GM12872 (cell line): ENCODE results near the gene GPC1.

Experiments
- TF ChIP-seq, protein P1 (sequence below): IDR thresholded peaks from 3 replicates; pipeline ENCODE4 v1.5.1; 2011; ENCODE audit warnings: low read depth, mild to moderate bottlenecking, low read length, moderate library complexity; ENCODE audit not compliant: insufficient read depth

The GPC1 gene

DNA sequence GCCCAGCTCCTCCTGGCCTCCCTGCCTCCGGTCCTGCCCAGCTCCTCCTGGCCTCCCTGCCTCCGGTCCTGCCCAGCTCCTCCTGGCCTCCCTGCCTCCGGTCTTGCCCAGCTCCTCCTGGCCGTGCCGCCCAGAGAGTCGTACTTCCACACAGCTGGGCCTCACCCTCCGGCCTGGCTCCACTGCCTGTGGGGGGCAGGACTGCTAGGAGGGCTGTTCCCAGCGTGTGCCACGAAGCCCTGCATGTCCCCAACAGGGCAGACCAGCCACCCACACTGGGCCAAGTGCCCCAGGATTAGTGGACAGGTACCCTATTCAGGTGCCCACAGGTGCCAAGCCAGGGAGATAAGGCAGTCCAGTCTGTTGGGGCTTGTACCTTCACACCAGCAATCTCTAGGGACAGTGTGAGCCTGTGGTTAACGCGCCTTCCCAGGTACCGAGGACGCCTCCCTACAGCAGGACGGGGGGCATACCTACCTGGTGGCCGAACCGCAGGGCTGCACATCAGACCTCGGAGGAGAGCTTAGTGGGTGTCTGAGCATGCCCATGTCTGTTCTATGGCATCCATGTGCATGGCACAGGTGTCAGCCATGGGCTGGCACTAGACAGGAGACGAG lies 5.3 kb downstream of the GPC1 start:
- TF ChIP-seq, protein P1, sequence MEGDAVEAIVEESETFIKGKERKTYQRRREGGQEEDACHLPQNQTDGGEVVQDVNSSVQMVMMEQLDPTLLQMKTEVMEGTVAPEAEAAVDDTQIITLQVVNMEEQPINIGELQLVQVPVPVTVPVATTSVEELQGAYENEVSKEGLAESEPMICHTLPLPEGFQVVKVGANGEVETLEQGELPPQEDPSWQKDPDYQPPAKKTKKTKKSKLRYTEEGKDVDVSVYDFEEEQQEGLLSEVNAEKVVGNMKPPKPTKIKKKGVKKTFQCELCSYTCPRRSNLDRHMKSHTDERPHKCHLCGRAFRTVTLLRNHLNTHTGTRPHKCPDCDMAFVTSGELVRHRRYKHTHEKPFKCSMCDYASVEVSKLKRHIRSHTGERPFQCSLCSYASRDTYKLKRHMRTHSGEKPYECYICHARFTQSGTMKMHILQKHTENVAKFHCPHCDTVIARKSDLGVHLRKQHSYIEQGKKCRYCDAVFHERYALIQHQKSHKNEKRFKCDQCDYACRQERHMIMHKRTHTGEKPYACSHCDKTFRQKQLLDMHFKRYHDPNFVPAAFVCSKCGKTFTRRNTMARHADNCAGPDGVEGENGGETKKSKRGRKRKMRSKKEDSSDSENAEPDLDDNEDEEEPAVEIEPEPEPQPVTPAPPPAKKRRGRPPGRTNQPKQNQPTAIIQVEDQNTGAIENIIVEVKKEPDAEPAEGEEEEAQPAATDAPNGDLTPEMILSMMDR = no peak

DNA sequence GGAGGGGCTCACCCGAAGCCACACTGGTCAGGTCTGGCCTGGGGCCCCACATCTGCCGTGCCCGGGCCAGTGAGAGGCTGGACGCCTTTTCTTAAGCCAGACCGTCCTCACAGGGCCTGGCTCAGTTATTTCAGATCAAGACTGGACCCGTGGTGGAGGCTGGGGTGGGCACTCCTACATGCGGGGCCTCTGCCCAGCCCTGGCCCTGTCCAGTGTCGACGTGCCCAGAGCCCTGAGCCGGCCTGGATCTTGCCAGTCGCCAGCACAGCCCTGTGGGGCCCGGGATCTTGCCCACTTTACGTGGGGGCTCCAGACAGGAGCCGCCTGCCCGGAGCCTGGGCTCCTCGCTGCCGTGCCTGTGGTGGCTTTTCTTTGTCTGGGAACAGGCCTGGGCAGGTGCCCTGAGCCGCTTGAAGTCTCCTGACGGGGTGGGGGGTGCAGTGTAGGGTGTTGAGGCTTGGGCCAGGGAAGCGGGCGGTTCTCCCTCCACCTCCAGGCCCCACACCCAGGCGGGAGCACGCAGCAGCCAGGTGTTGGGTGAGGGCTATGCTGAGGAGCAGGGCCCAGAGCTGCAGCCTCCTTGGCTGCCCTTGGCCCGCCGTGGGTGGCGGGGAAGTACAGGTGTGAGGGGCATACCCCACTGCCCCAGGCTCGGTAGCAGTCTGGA lies 6.0 kb downstream of the GPC1 start:
- TF ChIP-seq, protein P1 = no peak

DNA sequence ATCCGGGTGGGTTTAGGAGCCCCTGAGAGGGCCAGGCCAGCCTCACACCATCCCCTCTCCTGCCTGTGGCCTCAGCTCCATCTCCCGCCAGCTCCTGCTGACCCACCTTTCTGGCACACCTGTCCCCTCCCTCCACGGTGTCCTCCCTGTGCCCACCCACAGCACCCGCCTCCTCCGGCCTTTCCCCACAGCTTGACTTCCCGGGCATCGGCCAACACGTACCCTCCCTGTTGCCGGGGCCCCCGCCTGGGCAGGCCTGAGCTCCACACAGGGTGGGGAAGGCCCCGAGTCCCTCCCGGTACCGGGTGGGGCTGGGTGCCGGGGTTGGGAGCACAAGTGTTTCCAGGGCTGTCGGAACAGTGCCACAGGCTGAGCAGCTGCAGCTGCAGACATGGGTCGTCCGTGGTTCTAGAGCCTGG lies 6.5 kb downstream of the GPC1 start:
- TF ChIP-seq, protein P1 = no peak

DNA sequence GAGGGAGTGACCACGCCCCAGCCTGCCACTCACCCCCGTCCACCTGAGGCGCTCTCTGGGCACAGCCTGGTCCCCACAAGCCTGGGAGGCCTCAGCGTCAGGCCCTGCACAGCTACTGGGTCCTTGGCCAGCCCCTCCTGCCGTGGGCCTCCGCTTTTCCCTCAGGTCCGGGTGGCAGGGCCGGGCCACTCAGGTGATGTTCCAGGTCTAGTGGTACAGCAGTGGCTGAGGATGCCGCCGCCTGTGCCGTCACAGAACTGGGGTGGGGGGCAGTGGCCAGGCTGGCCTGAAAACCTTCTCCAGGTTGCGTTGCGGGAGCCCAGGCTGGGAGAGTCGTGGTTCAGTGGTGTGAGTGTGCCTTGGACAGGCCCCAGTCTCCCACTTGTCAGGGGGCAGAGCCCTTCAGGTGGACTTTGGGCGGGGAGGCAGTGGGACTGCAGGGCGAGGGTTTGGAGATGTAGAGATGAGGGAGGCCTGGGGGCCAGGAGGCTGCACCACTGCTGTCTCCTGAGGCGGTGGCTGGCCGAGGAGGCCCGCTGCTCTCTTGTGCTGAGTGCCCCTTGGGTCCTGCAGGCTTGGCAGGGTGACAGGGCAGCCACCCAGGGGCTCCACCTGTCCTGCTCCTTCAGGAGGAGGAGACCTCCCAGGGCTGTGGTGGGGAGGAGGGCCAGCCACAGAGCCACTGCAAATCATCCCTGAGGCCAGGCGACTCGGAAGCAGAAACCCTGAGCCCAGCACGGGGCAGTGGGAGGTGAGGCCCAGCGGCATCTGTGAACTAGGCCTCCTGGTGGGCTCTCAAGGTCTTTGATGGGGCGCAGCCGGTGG lies 7.6 kb downstream of the GPC1 start:
- TF ChIP-seq, protein P1 = no peak

DNA sequence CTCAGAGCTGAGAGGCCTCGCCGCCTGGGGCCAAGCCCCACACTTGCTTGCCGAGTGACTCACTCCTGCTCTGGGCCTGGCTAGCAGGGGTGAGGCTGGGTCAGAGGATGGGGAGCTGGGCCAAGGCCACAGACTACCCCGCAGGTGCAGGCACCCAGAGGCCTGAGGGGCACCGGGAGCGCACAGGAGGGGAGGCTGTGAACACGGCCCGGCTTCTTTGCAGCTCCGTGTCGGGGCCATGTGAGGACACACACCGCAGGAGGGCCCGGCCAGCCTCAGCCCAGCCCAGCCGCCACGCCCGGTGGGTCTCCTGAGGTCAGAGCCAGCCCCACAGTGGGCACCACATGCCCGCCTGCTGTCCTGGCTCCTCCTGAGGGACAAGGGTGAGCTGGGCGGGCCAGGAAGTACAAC lies 8.4 kb downstream of the GPC1 start:
- TF ChIP-seq, protein P1 = no peak

DNA sequence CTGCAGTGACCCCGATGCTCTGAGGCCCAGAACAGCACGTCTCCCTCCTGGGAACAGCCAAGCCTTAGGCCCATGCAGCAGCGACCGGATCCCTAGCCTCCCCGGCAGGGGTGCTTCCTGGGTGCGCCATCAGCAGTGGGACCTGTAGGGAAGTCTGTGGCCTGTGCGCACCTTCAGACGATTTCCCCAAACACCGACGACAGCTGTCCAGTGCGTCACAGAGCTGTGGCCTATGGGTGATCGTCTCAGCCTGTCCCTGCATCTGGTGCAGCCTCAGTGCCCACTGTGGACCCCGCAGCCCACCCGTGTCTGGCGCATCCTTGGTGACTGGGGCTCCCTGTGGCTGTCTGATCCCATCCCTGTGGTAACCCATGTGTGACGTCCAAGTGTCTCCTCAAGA lies 9.0 kb downstream of the GPC1 start:
- TF ChIP-seq, protein P1 = no peak

DNA sequence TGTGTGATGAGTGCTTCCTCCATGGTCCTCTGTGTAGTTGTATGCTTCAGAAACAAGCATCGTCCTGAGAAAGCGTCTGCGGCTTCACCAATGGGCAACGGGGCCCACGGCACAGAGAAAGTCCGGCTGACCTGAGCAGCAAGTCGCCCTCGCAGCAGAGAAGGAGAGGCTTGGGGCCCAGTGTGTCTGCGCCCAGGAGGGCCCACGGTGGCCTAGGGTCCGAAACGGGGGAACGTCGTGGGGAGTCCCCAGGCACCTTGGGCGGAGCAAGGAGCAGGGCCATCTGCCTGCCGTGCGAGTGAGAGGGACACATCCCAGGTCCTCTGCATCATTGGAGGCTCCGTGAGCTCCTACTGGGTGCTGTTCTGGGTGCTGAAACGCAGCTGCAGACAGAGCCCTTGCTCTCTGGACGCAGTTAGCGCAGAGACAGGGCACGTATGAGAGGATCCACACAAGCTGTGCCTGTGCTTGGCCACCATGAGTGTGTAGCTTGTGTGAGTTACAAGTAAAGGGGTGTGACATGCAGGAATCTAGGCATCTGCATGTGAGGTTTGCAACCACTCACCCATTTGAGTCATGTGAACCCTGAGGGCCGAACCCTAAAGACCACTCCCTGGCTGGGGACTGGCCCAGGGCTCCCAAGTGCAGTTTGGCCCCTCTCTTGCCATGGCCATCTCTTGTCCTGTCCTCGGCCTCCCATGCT lies 10.6 kb downstream of the GPC1 start:
- TF ChIP-seq, protein P1 = no peak
